MM.1S (cell line): ENCODE data around the gene SCIN.

Experiments used
- EZH2 ChIP-seq: fragments of 300-600 bp; sonication (generic); optimal IDR thresholded peaks from 2 replicates; pipeline ENCODE3; 2017; ENCODE audit warnings: low read depth, mild to moderate bottlenecking, antibody characterized with exemption, low read length, mixed read lengths
- EZH2phosphoT487 ChIP-seq: fragments of 300-600 bp; sonication (generic); IDR thresholded peaks from 2 replicates; pipeline ENCODE4 v1.6.1; 2018; ENCODE audit warnings: antibody characterized with exemption, low read length
- TF ChIP-seq, protein P1 (sequence below): fragments of 300-600 bp; sonication (generic); IDR thresholded peaks from 2 replicates; pipeline ENCODE4 v1.5.1; 2016; ENCODE audit warnings: antibody characterized with exemption, low read length, mixed read lengths

DNA sequence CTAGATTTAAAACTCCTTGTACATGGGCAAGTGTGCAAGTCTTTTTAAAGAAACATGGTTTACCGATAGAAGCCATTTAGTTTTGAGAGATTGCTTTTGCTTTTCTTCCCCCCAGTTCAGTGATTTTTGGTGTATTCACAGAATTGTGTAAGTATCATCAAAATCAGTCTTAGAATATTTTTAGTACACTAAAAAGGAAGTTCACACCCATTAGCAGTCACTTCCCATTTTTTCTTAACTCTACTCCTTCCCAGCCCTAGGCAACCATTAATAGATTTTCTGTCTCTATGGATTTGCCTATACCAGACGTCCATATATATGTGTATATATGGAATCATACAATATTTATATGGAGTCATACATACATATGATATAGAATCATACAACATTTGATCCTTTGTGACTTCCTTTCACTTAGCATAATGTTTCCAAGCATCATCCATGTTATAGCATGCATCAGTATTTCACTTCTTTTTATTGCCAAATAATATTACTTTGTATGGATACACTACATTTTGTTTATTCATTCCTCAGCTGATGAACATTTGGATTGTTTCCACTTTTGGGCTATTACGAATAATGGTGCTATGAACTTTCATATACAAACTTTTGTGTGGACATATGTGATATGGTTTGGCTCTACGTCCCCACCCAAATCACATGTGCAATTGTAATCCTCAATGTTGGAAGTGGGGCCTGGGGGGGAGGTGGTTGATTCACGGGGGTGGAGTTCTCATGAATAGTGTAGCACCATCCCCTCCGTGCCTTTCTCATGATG lies 100.4 kb downstream of the SCIN start:
- TF ChIP-seq, protein P1, sequence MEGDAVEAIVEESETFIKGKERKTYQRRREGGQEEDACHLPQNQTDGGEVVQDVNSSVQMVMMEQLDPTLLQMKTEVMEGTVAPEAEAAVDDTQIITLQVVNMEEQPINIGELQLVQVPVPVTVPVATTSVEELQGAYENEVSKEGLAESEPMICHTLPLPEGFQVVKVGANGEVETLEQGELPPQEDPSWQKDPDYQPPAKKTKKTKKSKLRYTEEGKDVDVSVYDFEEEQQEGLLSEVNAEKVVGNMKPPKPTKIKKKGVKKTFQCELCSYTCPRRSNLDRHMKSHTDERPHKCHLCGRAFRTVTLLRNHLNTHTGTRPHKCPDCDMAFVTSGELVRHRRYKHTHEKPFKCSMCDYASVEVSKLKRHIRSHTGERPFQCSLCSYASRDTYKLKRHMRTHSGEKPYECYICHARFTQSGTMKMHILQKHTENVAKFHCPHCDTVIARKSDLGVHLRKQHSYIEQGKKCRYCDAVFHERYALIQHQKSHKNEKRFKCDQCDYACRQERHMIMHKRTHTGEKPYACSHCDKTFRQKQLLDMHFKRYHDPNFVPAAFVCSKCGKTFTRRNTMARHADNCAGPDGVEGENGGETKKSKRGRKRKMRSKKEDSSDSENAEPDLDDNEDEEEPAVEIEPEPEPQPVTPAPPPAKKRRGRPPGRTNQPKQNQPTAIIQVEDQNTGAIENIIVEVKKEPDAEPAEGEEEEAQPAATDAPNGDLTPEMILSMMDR, result no peak
- no peak for TF ChIP-seq EZH2phosphoT487
- TF ChIP-seq EZH2, result no peak
